Measurements from ENCODE around the gene GMCL1.

DNA sequence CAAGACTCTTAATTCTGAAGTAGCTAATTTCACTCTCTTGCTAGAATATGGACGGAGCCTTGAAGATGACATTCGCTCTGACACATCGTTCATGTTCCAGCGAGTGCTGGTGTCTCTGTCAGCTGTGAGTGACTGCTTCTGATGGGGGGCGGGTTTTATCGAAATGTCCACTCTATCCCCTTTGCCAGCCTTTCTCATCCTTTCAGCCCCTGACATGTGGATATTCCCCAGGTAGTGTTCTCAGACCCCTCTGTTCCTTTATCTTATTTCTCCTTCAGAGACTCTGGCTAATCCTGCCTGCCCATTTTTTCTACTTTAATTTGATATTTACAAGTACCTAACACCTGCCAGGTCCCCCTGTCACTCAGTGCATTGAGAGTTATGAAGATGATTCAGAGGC lies 18.9 kb upstream of the GMCL1 start:
- TF ChIP-seq, protein P1, sequence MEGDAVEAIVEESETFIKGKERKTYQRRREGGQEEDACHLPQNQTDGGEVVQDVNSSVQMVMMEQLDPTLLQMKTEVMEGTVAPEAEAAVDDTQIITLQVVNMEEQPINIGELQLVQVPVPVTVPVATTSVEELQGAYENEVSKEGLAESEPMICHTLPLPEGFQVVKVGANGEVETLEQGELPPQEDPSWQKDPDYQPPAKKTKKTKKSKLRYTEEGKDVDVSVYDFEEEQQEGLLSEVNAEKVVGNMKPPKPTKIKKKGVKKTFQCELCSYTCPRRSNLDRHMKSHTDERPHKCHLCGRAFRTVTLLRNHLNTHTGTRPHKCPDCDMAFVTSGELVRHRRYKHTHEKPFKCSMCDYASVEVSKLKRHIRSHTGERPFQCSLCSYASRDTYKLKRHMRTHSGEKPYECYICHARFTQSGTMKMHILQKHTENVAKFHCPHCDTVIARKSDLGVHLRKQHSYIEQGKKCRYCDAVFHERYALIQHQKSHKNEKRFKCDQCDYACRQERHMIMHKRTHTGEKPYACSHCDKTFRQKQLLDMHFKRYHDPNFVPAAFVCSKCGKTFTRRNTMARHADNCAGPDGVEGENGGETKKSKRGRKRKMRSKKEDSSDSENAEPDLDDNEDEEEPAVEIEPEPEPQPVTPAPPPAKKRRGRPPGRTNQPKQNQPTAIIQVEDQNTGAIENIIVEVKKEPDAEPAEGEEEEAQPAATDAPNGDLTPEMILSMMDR (IDR thresholded peaks at IDR 0.05; ENCODE audit: borderline replicate concordance, extremely low read depth, low read length, poor library complexity, severe bottlenecking): no peak
- no peak for TF ChIP-seq EZH2 (IDR thresholded peaks at IDR 0.05; ENCODE audit: borderline replicate concordance, low read depth, low read length, severe bottlenecking)

All from DND-41 (cell line).